Activated CD4-positive, alpha-beta T cell treated with anti-CD3 and anti-CD28 coated beads for 36 hours (primary cell): Measurements from ENCODE around the gene SLC38A3. TPM values are rescaled to one million over a fixed set of nuclear protein-coding genes. Genes with fewer than 3 reads are reported as not detected.

Experiments used
- ATAC-seq: fragments of 200-7000 bp; cut with Tn5 transposase; one replicate; pipeline ENCODE4 v1.10.0; 2021; ENCODE audit warnings: mild to moderate bottlenecking, moderate library complexity
- CTCF ChIA-PET: fragments of 350-600 bp; sonication (Branson Sonifier 250); formaldehyde crosslinking; loops from one replicate; lab custom pipeline; 2021; ENCODE audit warnings: antibody characterized with exemption; lab: Charles Lee
- POLR2A ChIA-PET: fragments of 350-600 bp; sonication (Branson Sonifier 250); formaldehyde crosslinking; loops from one replicate; lab custom pipeline; 2021; ENCODE audit warnings: antibody characterized with exemption, inconsistent platforms; lab: Charles Lee
- DNase-seq: peaks from one replicate; pipeline ENCODE4 v3.0.0-alpha.2; 2020
- H3K27ac Mint-ChIP-seq: one replicate; pipeline ENCODE4 v1.8.0; 2021; ENCODE audit warnings: mixed read lengths
- H3K27me3 Mint-ChIP-seq: one replicate; pipeline ENCODE4 v1.8.0; 2021; ENCODE audit warnings: mixed read lengths
- H3K36me3 Mint-ChIP-seq: one replicate; pipeline ENCODE4 v1.8.0; 2021; ENCODE audit warnings: low read depth, mixed read lengths
- H3K4me1 Mint-ChIP-seq: one replicate; pipeline ENCODE4 v1.8.0; 2021; ENCODE audit warnings: mixed read lengths
- H3K4me3 Mint-ChIP-seq: one replicate; pipeline ENCODE4 v1.8.0; 2021; ENCODE audit warnings: mild to moderate bottlenecking, moderate library complexity, mixed read lengths
- H3K9me3 Mint-ChIP-seq: one replicate; pipeline ENCODE4 v1.8.0; 2021; ENCODE audit warnings: low read depth, mixed read lengths
- intact Hi-C, 2 experiments: fragments of 100-400 bp; cut with DNase I in 1 of 2; cut with micrococcal nuclease in 1 of 2; formaldehyde crosslinking; loops; one replicate each; pipeline versions ENCODE4 v1.14.2 to v1.15.1; 2022 to 2024; cut with DNase I, micrococcal nuclease
- total RNA-seq, 2 experiments: library from RNA; stranded (reverse); gene quantifications; one replicate each; pipeline ENCODE4 v1.2.3, GENCODE V29; 2021

SLC38A3 gene
- total RNA-seq, 2 experiments from 2014 or later = 0.12 TPM; not detected in 1

DNA sequence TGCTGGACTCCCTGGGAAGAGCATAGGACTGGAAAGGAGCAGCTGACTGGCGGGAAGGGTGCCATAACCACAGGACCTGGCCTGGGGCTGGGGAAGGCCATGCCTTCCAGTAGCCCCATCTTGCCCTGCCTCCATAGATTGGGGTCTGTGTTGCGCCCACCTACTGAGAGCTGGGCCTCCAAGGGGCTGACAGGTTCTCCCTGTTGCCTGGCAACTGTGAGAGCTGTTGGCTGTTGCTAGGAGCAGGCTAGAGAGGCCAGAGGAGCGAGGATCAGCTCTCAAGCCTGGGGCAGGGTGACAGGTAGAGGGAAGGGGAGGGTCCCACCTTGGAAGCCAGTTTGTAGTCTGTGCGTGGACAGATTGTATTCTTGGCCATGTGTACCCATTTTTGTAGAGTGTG lies 28.1 kb downstream of the SLC38A3 start:
- ChIA-PET CTCF (interaction anchor here (0.6 to 2.5 kb wide), 3 partner anchors 26 to 95 kb away, joined by 4 to 5 read pairs (median 4); partner anchors contain the start of gene TUSC2), POLR2A (interaction anchor here (0.9 to 1.1 kb wide), 2 partner anchors 9 to 13 kb away, joined by 4 to 9 read pairs; no protein-coding TSS in a partner anchor)
- ATAC-seq (no peak), DNase-seq (no peak)
- no peak overlapping the region for H3K4me3 Mint-ChIP-seq
- peaks cover 16% of the 10 kb centered on the region for H3K36me3 Mint-ChIP-seq
- H3K27ac Mint-ChIP-seq = no peak overlapping the region
- intact Hi-C loops = no loop called here
- H3K9me3 Mint-ChIP-seq = no peaks in the 10 kb centered on the region
- H3K4me1 Mint-ChIP-seq = peaks cover 12% of the 10 kb centered on the region
- H3K27me3 Mint-ChIP-seq = no peaks in the 10 kb centered on the region

DNA sequence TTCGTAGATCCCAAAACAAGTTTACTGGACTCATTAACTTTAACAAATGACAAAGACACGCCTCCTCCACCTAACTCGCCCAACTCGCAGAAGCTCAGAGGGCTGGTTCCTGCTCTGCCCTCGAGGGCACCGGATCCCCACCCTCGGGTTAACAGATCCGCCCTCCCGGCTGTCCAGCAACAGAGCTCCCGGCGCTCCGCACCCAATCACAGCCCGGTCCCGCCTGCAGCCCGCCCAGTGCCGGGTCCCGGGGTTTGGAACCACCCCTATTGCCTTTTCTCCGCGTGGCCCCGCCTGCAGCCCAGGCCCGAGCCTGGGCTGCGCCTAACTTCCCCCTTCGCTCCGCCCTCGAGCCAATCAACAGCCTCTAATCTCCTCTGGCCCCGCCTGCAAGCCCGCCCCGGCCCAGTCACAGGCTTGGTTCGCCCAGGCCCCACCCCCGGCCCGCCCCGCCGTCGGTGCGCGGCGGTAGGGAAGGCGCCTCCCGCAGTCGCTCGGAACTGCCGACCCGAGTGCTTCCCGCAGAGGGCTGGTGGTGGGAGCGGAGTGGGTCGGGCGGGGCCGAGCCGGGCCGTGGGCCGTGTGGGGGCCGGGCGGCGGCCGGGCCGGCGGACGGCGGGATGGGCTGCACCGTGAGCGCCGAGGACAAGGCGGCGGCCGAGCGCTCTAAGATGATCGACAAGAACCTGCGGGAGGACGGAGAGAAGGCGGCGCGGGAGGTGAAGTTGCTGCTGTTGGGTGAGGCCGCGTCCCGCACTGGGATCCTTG lies 30.8 kb downstream of the SLC38A3 start, which contains the start of gene GNAI2:
TSS of gene GNAI2 (plus strand) at position 489 of the 768 bp plus-strand sequence. CDS start at position 621, 132 bp downstream.
- ATAC-seq (peak; percentile 92), DNase-seq (peak; percentile 99)
- Mint-ChIP-seq H3K27ac (peak within 1 kb of the TSS; percentile 96), H3K27me3 (no peaks in the 10 kb centered on the region), H3K4me3 (peak within 1 kb of the TSS; percentile 90), H3K36me3 (peaks cover 22% of the 10 kb centered on the region), H3K4me1 (peaks cover 31% of the 10 kb centered on the region), H3K9me3 (no peaks in the 10 kb centered on the region)
- ChIA-PET POLR2A (interaction anchor here (0.7 to 1.1 kb wide), 10 partner anchors 8 to 102 kb away, joined by 3 to 8 read pairs (median 4); partner anchors contain the start of genes HYAL3 and NAA80), CTCF (interaction anchor here (0.6 to 4.3 kb wide), 17 partner anchors 8 to 134 kb away, joined by 3 to 47 read pairs (median 5); partner anchors contain the start of genes CYB561D2, HYAL3, IFRD2 and NAA80)
- intact Hi-C loops = loop anchor here (1.0 to 5.0 kb wide), 13 partner anchors 9 to 1215 kb away; partner anchors contain the start of genes HYAL3 (in 2 of the 2), NAA80 (in 2 of the 2), APEH (in 1 of the 2) and CISH (in 1 of the 2)

DNA sequence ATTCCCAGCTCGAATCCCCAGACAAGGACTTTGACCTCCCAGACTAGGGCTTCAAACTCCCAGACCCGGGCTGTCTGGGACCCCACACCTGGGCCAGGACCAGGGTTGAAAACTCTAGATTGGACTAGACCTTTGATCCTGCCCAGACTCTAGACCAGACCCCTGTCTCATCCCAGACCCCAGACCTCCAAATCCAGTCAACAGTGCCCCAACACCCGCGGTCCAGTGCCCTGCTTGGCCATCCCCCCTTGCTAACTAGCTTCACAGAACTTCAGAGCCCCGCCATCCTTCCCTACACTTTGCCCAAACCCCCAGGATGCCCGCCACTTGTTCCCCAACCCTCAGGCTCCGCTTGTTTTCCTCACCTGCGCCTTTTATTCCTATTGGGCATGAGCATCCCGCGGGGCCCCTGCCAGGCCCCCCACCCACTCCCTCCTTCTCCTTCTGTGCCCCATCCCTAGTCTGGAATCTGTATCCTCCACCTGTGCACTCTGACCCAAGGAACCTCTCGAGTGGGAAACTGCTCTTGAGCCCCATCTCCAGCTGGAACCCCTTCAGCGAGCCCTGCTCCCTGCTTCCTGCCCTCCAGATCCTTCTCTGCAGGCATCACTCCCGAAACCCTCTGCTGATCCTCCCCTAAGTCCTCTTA lies 31.5 kb downstream of the SLC38A3 start:
- CTCF ChIA-PET = interaction anchor here (1.0 to 4.3 kb wide), 5 partner anchors 10 to 88 kb away, joined by 3 to 47 read pairs (median 8); partner anchors contain the start of gene IFRD2
- intact Hi-C loops = loop anchor here (1.0 to 5.0 kb wide), 12 partner anchors 9 to 1216 kb away; partner anchors contain the start of genes APEH (in 1 of the 2), CISH (in 1 of the 2), DAG1 (in 1 of the 2) and GMPPB (in 1 of the 2)
- Mint-ChIP-seq H3K27ac (peak overlapping the region; percentile 96), H3K36me3 (peaks cover 22% of the 10 kb centered on the region), H3K4me3 (peak overlapping the region; percentile 90), H3K9me3 (no peaks in the 10 kb centered on the region), H3K4me1 (peaks cover 38% of the 10 kb centered on the region), H3K27me3 (no peaks in the 10 kb centered on the region)
- DNase-seq (no peak), ATAC-seq (no peak)
- POLR2A ChIA-PET = interaction anchor here (1.1 kb wide), 1 partner anchor 14 kb away, joined by 5 read pairs; no protein-coding TSS in a partner anchor

DNA sequence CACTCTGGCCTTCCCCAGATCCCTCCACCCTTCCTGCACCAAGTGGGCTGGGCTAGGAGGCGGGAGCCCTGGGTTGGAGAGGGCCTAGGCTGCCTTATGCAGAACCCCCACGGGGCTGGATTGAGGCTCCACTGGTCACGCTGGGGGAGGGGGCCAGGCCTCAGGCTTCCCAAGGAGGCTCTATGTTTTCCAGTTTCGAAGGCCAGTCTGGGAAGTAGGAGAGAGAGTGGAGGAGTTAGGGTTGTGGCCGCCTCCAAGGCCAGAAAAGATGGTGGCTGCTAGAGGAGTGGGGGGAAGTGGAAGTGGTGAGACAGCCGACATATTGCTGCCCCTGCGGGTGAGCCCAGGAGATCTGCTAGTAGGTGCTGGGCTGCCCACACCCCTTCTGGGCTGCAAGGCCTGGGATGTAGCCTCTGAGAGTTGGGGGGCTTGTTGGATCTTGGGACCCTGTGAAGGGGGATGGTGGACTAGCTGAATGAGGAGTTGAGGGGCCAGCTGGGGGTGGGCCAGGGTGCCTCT lies 32.1 kb downstream of the SLC38A3 start:
- peaks cover 22% of the 10 kb centered on the region for H3K36me3 Mint-ChIP-seq
- CTCF ChIA-PET = interaction anchor here (0.7 to 4.3 kb wide), 4 partner anchors 10 to 565 kb away, joined by 3 to 47 read pairs (median 8); no protein-coding TSS in a partner anchor

DNA sequence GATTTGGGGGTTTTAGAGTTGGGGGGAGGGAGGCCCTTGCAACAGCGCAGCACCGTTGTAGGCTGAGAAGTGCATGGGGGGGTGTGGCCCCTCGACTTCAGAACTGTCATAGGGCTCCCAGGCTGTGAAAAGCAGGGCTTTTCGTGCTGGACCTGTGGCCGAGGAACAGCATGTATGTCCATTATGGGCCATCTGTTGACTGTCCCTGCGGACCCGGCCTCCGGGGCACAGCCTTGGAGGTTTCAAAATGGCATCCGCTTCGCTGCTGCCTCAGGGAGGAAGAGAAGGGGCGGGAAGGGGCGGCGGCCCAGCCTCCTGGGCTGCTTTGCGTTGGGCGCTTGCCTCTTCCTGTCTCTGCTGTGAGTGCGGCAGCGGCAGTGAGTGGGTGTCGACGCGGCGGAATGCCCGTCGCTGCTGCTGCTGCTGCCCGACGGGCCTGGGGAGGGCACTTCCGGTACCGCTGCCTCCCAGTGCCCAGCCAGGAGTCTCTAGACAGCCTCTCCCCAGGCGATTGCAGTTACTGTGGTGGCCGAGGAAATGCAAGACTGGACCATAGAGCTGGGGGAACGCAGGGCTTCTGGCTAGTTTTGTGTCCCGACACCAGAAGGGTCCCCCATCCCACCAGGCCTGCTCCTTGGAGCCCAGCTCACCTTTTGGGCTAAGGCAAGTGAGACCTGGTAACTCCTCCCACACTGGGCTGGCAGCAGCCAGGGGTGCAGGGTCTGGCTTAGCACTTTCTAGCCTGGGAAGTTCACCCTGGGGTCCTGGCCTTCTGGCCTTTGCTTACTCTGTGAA lies 32.9 kb downstream of the SLC38A3 start:
- CTCF ChIA-PET = interaction anchor here (0.7 to 4.3 kb wide), 5 partner anchors 9 to 566 kb away, joined by 3 to 47 read pairs (median 3); no protein-coding TSS in a partner anchor

More for the DNA sequence above, 32.1 kb downstream of the SLC38A3 start:
- Mint-ChIP-seq H3K27ac (peak overlapping the region; percentile 96), H3K27me3 (no peaks in the 10 kb centered on the region), H3K9me3 (no peaks in the 10 kb centered on the region), H3K4me3 (peak overlapping the region; percentile 90), H3K4me1 (peaks cover 44% of the 10 kb centered on the region)
- POLR2A ChIA-PET = interaction anchor here (0.6 kb wide), 1 partner anchor 30 kb away, joined by 3 read pairs; no protein-coding TSS in a partner anchor
- DNase-seq (peak; percentile 63), ATAC-seq (no peak)
- intact Hi-C loops = loop anchor here (2.0 to 5.0 kb wide), 10 partner anchors 90 to 1216 kb away; partner anchors contain the start of genes APEH (in 1 of the 2), CISH (in 1 of the 2), DAG1 (in 1 of the 2) and GMPPB (in 1 of the 2)

DNA sequence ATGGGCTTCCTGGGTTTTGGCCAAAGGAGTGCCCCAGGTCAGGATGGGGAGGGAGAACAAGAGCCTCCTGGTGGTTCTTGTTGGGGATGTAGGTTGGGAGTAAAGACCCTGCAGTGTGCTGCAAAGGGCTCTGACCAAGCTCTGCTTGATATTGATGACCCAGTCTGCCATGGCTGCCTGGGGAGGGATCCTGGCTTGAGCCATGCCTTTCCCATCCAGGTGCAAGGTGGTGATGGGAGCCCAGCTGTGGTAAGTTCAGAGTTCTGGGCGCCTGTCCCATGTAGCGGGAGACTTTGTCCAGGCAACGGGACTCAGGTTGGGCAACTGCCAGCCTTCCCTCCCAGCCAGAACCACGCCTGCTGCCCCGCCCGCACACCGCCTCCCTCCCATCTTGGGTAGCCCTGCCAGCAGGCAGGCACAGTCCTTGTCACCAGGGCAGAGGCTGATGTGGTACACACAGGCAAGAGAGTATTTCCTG lies 33.5 kb downstream of the SLC38A3 start:
- no peak for ATAC-seq
- Mint-ChIP-seq H3K36me3 (peaks cover 27% of the 10 kb centered on the region), H3K4me3 (peak overlapping the region; percentile 90), H3K27me3 (no peaks in the 10 kb centered on the region), H3K4me1 (peaks cover 58% of the 10 kb centered on the region), H3K9me3 (no peaks in the 10 kb centered on the region), H3K27ac (peak overlapping the region; percentile 96)
- intact Hi-C loops = loop anchor here (1.0 to 5.0 kb wide), 11 partner anchors 8 to 1149 kb away; partner anchors contain the start of genes APEH (in 1 of the 2), CISH (in 1 of the 2), DAG1 (in 1 of the 2) and GMPPB (in 1 of the 2)
- CTCF ChIA-PET = interaction anchor here (0.9 to 4.3 kb wide), 4 partner anchors 8 to 44 kb away, joined by 3 to 47 read pairs (median 10); no protein-coding TSS in a partner anchor
- DNase-seq = peak; percentile 37
- POLR2A ChIA-PET = interaction anchor here (1.0 kb wide), 1 partner anchor 8 kb away, joined by 4 read pairs; no protein-coding TSS in a partner anchor

More for the DNA sequence above, 32.9 kb downstream of the SLC38A3 start:
- DNase-seq (peak; percentile 95), ATAC-seq (peak; percentile 49)
- peaks cover 25% of the 10 kb centered on the region for H3K36me3 Mint-ChIP-seq
- H3K27me3 Mint-ChIP-seq = no peaks in the 10 kb centered on the region
- intact Hi-C loops = loop anchor here (1.0 to 5.0 kb wide), 14 partner anchors 8 to 1217 kb away; partner anchors contain the start of genes APEH (in 1 of the 2), CISH (in 1 of the 2), DAG1 (in 1 of the 2) and GMPPB (in 1 of the 2)
- peak overlapping the region; percentile 96 for H3K27ac Mint-ChIP-seq
- POLR2A ChIA-PET = interaction anchor here (0.6 to 1.0 kb wide), 2 partner anchors 8 to 30 kb away, joined by 3 to 4 read pairs; no protein-coding TSS in a partner anchor
- H3K9me3 Mint-ChIP-seq = no peaks in the 10 kb centered on the region
- peak overlapping the region; percentile 90 for H3K4me3 Mint-ChIP-seq
- peaks cover 51% of the 10 kb centered on the region for H3K4me1 Mint-ChIP-seq

DNA sequence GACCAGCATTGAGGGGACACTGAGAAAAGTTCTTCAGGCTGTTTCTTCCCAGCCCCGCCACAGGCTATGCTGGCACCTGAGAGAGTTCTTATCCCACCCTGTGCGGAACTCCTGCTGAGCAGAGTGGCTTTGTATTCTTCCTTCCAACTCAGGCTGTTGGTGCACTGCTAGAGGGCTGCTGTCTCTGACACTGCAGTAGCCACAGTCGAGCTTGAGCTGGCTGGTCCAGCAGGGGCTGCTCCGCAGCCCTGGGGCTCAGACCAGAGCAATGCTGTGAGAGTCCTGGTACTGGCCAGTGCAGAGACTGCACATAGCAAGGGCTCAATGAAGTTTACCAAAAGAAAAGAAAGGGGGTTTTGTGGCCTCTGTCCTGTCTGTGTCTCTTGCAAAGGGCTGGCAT lies 34.6 kb downstream of the SLC38A3 start:
- Mint-ChIP-seq H3K36me3 (peaks cover 29% of the 10 kb centered on the region), H3K27me3 (no peaks in the 10 kb centered on the region), H3K27ac (peak overlapping the region; percentile 96), H3K9me3 (no peaks in the 10 kb centered on the region), H3K4me3 (peak overlapping the region; percentile 90), H3K4me1 (peaks cover 67% of the 10 kb centered on the region)
- DNase-seq (no peak), ATAC-seq (no peak)
- CTCF ChIA-PET = interaction anchor here (0.8 to 1.1 kb wide), 2 partner anchors 48 to 60 kb away, joined by 3 read pairs; partner anchors contain the start of genes HYAL3 and NAA80
- POLR2A ChIA-PET = no interaction called here
- intact Hi-C loops = loop anchor here (5.0 kb wide), 7 partner anchors 88 to 1148 kb away; partner anchors contain the start of genes APEH (in 1 of the 2), CISH (in 1 of the 2), DAG1 (in 1 of the 2) and GMPPB (in 1 of the 2)

DNA sequence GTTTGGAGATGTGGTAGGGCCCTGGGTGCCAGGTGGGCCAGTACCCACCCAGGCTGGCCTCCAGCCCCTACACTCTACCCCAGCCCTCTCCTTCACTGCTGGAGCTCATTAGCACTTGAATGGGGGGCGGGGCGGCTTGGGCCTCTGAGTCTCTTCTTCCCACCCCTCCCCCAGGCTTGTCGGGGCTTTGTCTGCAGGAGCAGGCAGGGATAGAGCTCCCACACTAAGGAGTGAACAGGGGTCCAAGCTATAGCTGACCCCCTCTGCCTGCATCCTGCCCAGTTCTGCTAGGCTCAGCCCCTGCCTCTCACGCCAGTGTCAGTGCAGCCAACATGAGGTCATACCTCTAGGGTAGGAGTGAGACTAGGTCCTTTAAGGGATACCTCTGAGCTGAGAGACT lies 36.1 kb downstream of the SLC38A3 start:
- intact Hi-C loops = no loop called here
- H3K27me3 Mint-ChIP-seq = no peaks in the 10 kb centered on the region
- DNase-seq (no peak), ATAC-seq (no peak)
- H3K9me3 Mint-ChIP-seq = no peaks in the 10 kb centered on the region
- POLR2A ChIA-PET = interaction anchor here (1.2 kb wide), 1 partner anchor 96 kb away, joined by 5 read pairs; no protein-coding TSS in a partner anchor
- H3K4me3 Mint-ChIP-seq = peak overlapping the region; percentile 62
- CTCF ChIA-PET = interaction anchor here (0.6 to 4.2 kb wide), 5 partner anchors 12 to 92 kb away, joined by 3 to 28 read pairs (median 3); no protein-coding TSS in a partner anchor
- peaks cover 75% of the 10 kb centered on the region for H3K4me1 Mint-ChIP-seq
- H3K36me3 Mint-ChIP-seq = peaks cover 29% of the 10 kb centered on the region
- H3K27ac Mint-ChIP-seq = peak overlapping the region; percentile 95
